HCT116 (cell line): ENCODE data around the gene CACNA1S.

Source experiments
- ATF3 ChIP-seq: IDR thresholded peaks from 2 replicates; pipeline ENCODE4 v1.6.1; 2012
- CBX3 ChIP-seq: IDR thresholded peaks from 2 replicates; pipeline ENCODE4 v1.6.1; 2012; ENCODE audit warnings: low read depth
- CEBPB ChIP-seq: IDR thresholded peaks from 2 replicates; pipeline ENCODE4 v1.6.1; 2012; ENCODE audit warnings: low read depth
- CTCF ChIP-seq, 3 experiments: fragments of 200-600 bp in 1 of 3; sonication (generic) in 1 of 3; IDR thresholded peaks in 2 of 3; conservative IDR thresholded peaks in 1 of 3; 2 replicates each; pipeline ENCODE4 v1.5.1; 2012 to 2017; ENCODE audit warnings: low read depth in 2 of 3, low read length in 2 of 3, antibody characterized with exemption in 1 of 3, borderline replicate concordance in 1 of 3, control low read depth in 1 of 3, mild to moderate bottlenecking in 1 of 3, mixed read lengths in 1 of 3, mixed run types in 1 of 3, moderate library complexity in 1 of 3; ENCODE audit not compliant: insufficient read depth in 1 of 3
- EZH2 ChIP-seq: fragments of 200-600 bp; sonication (generic); IDR thresholded peaks from 2 replicates; pipeline ENCODE4 v1.6.1; 2017; ENCODE audit warnings: antibody characterized with exemption, mixed run types
- EZH2phosphoT487 ChIP-seq: fragments of 200-600 bp; IDR thresholded peaks from 2 replicates; pipeline ENCODE4 v1.6.1; 2018; ENCODE audit warnings: antibody characterized with exemption, borderline replicate concordance
- JUND ChIP-seq: IDR thresholded peaks from 2 replicates; pipeline ENCODE4 v1.6.1; 2012
- POLR2A ChIP-seq: IDR thresholded peaks from 2 replicates; pipeline ENCODE4 v1.7.0; 2011; ENCODE audit warnings: borderline replicate concordance; ENCODE audit not compliant: insufficient read depth, insufficient read length; ENCODE audit errors: extremely low read depth
- POLR2AphosphoS5 ChIP-seq: IDR thresholded peaks from 2 replicates; pipeline ENCODE4 v1.6.1; 2011; ENCODE audit warnings: mild to moderate bottlenecking, low read depth, low read length, moderate library complexity
- REST ChIP-seq: IDR thresholded peaks from 2 replicates; pipeline ENCODE4 v1.6.1; 2012; ENCODE audit warnings: low read depth
- SIN3A ChIP-seq: IDR thresholded peaks from 2 replicates; pipeline ENCODE4 v1.6.1; 2012; ENCODE audit warnings: low read depth
- SRF ChIP-seq: IDR thresholded peaks from 2 replicates; pipeline ENCODE4 v1.6.1; 2012; ENCODE audit warnings: low read depth
- ZBTB33 ChIP-seq: IDR thresholded peaks from 2 replicates; pipeline ENCODE4 v1.6.1; 2011; ENCODE audit warnings: mild to moderate bottlenecking, low read length, moderate library complexity; ENCODE audit not compliant: insufficient replicate concordance; ENCODE audit errors: extremely low read depth
- ZFX ChIP-seq: fragments of 450-650 bp; IDR thresholded peaks from 2 replicates; pipeline ENCODE4 v1.6.1; 2017

GRCh38 chr1:201064806-201065205 lies 47.4 kb downstream of the CACNA1S start:
- TF ChIP-seq EZH2 (no peak), CTCF (IDR thresholded peaks at IDR 0.05 in 2 of 3, conservative IDR thresholded peaks at IDR 0.05 in 1 of 3; ENCODE audit: borderline replicate concordance in 1 of 3, insufficient read depth in 1 of 3, low read depth in 2 of 3, low read length in 2 of 3) (no peak), ZBTB33 (no peak), EZH2phosphoT487 (no peak), SRF (no peak), POLR2A (no peak), JUND (no peak), POLR2AphosphoS5 (no peak), REST (no peak), ATF3 (no peak), CBX3 (no peak), CEBPB (no peak), SIN3A (no peak), ZFX (no peak)
